HCT116 (cell line): Measurements from ENCODE around the gene PAXIP1. TPM values are rescaled to one million over a fixed set of nuclear protein-coding genes. Genes with fewer than 3 reads are reported as not detected.

ENCODE experiments used
- ATAC-seq: fragments of 200-7000 bp; cut with Tn5 transposase; 2 replicates; pipeline ENCODE4 v1.9.1; 2020; ENCODE audit warnings: mild to moderate bottlenecking, moderate library complexity
- BruUV-seq: library from RNA; stranded (reverse); fragments of 400-500 nt; replicated peaks from 2 replicates; lab custom pipeline; 2021; lab: Mats Ljungman, UMichigan
- CTCF ChIA-PET: fragments of 300-600 bp; sonication (Branson Sonifier 250); formaldehyde crosslinking; loops from one replicate; lab custom pipeline; 2021; ENCODE audit warnings: antibody characterized with exemption; lab: Charles Lee
- POLR2A ChIA-PET: fragments of 300-600, 350-600 bp; sonication (Branson Sonifier 250); formaldehyde crosslinking; loops from one replicate; lab custom pipeline; 2021; ENCODE audit warnings: antibody characterized with exemption; lab: Charles Lee
- RAD21 ChIA-PET, 2 experiments: fragments of 300-600 bp; sonication (Branson Sonifier 250); formaldehyde crosslinking; loops; one replicate each; lab custom pipeline; 2023; ENCODE audit warnings: low total read pairs in 2 of 2; ENCODE audit not compliant: uncharacterized antibody in 2 of 2, unreplicated experiment in 2 of 2, low non-redundant PET in 1 of 2; lab: Charles Lee
- DNase-seq: peaks from one replicate; pipeline ENCODE4 v3.0.0-alpha.2; 2010; ENCODE audit warnings: low read depth, low spot score
- H2AFZ ChIP-seq: fragments of 200-600 bp; shearing (Covaris generic), sonication (generic); 2 replicates; pipeline ENCODE4 v1.6.1; 2017; ENCODE audit warnings: low read depth, mixed run types, mixed read lengths, antibody characterized with exemption, low read length; ENCODE audit not compliant: poor library complexity, severe bottlenecking
- H3K27ac ChIP-seq: 2 replicates; pipeline ENCODE4 v1.5.1; 2012; ENCODE audit warnings: low read depth, low read length
- H3K27me3 ChIP-seq: fragments of 200-600 bp; sonication (generic); 2 replicates; pipeline ENCODE4 v1.6.1; 2016; ENCODE audit warnings: mixed run types, low read length, mixed read lengths; ENCODE audit not compliant: insufficient read depth
- H3K36me3 ChIP-seq, 2 experiments: fragments of 200-500 bp in 1 of 2; fragments of 200-600 bp in 1 of 2; sonication (Bioruptor generic) in 1 of 2; sonication (generic) in 1 of 2; 2 replicates each; pipeline versions ENCODE4 v1.5.1 to v1.6.1; 2014 to 2016; ENCODE audit warnings: low read length in 2 of 2, inconsistent platforms in 1 of 2, mixed read lengths in 1 of 2, mixed run types in 1 of 2; ENCODE audit not compliant: insufficient read depth in 2 of 2, control insufficient read depth in 1 of 2
- H3K4me1 ChIP-seq, 2 experiments: fragments of 200-600 bp in 1 of 2; sonication (generic) in 1 of 2; 2 replicates each; pipeline versions ENCODE4 v1.5.1 to v1.6.1; 2012 to 2017; ENCODE audit warnings: low read length in 2 of 2, inconsistent platforms in 1 of 2, mild to moderate bottlenecking in 1 of 2, mixed read lengths in 1 of 2, mixed run types in 1 of 2, moderate library complexity in 1 of 2; ENCODE audit not compliant: insufficient read depth in 2 of 2, control insufficient read depth in 1 of 2
- H3K4me2 ChIP-seq: fragments of 200-600 bp; sonication (generic); 2 replicates; pipeline ENCODE4 v1.6.1; 2017; ENCODE audit warnings: mixed run types, low read length, mixed read lengths
- H3K4me3 ChIP-seq, 2 experiments: fragments of 200-600 bp in 1 of 2; sonication (generic) in 1 of 2; replicated peaks in 1 of 2; 2 replicates each; pipeline ENCODE4 v1.5.1; 2011 to 2016; ENCODE audit warnings: low read length in 2 of 2, control low read depth in 1 of 2, low read depth in 1 of 2, mild to moderate bottlenecking in 1 of 2, mixed read lengths in 1 of 2, mixed run types in 1 of 2
- H3K79me2 ChIP-seq: fragments of 200-600 bp; sonication (generic); 2 replicates; pipeline ENCODE4 v1.6.1; 2017; ENCODE audit warnings: mild to moderate bottlenecking, mixed run types, low read length, moderate library complexity, mixed read lengths; ENCODE audit not compliant: insufficient read depth
- H3K9ac ChIP-seq: fragments of 200-600 bp; sonication (generic); 2 replicates; pipeline ENCODE4 v1.6.1; 2016; ENCODE audit warnings: low read length, mixed read lengths
- H3K9me2 ChIP-seq: fragments of 200-600 bp; sonication (generic), shearing (Covaris generic); 2 replicates; pipeline ENCODE4 v1.6.1; 2017; ENCODE audit warnings: mixed run types, mild to moderate bottlenecking, moderate library complexity; ENCODE audit not compliant: insufficient read depth
- H3K9me3 ChIP-seq, 2 experiments: fragments of 200-500 bp in 1 of 2; fragments of 200-600 bp in 1 of 2; sonication (Bioruptor generic) in 1 of 2; sonication (generic) in 1 of 2; 2 replicates each; pipeline ENCODE4 v1.6.1; 2014 to 2017; ENCODE audit warnings: low read length in 2 of 2, mixed read lengths in 2 of 2, inconsistent platforms in 1 of 2, low read depth in 1 of 2, mild to moderate bottlenecking in 1 of 2, mixed run types in 1 of 2, moderate library complexity in 1 of 2; ENCODE audit not compliant: control insufficient read depth in 1 of 2, insufficient read depth in 1 of 2
- H4K20me1 ChIP-seq: fragments of 200-600 bp; sonication (generic), shearing (Covaris generic); 2 replicates; pipeline ENCODE4 v1.6.1; 2017; ENCODE audit warnings: mixed run types, mild to moderate bottlenecking, moderate library complexity; ENCODE audit not compliant: insufficient read depth
- CEBPB ChIP-seq: IDR thresholded peaks from 2 replicates; pipeline ENCODE4 v1.6.1; 2012; ENCODE audit warnings: low read depth
- EZH2 ChIP-seq: fragments of 200-600 bp; sonication (generic); IDR thresholded peaks from 2 replicates; pipeline ENCODE4 v1.6.1; 2017; ENCODE audit warnings: antibody characterized with exemption, mixed run types
- MAX ChIP-seq: IDR thresholded peaks from 2 replicates; pipeline ENCODE4 v1.6.1; 2012
- POLR2A ChIP-seq: IDR thresholded peaks from 2 replicates; pipeline ENCODE4 v1.7.0; 2011; ENCODE audit warnings: borderline replicate concordance; ENCODE audit not compliant: insufficient read depth, insufficient read length; ENCODE audit errors: extremely low read depth
- RAD21 ChIP-seq: IDR thresholded peaks from 2 replicates; pipeline ENCODE4 v1.6.1; 2012; ENCODE audit warnings: low read depth, mild to moderate bottlenecking
- TCF7L2 ChIP-seq: IDR thresholded peaks from 2 replicates; pipeline ENCODE4 v1.7.0; 2011; ENCODE audit warnings: borderline replicate concordance, inconsistent platforms; ENCODE audit not compliant: insufficient read depth, insufficient read length; ENCODE audit errors: extremely low read depth
- intact Hi-C: fragments of 100-400 bp; cut with micrococcal nuclease; formaldehyde crosslinking; loops from 2 replicates; pipeline ENCODE4 v1.10.0; 2022
- total RNA-seq: library from RNA; stranded (reverse); gene quantifications from one replicate; pipeline ENCODE4 v1.2.1, GENCODE V29; 2021; ENCODE audit not compliant: unreplicated experiment
- TF ChIP-seq, protein P1 (sequence below), 3 experiments: fragments of 200-600 bp in 1 of 3; sonication (generic) in 1 of 3; IDR thresholded peaks in 2 of 3; conservative IDR thresholded peaks in 1 of 3; 2 replicates each; pipeline ENCODE4 v1.5.1; 2012 to 2017; ENCODE audit warnings: low read depth in 2 of 3, low read length in 2 of 3, antibody characterized with exemption in 1 of 3, borderline replicate concordance in 1 of 3, control low read depth in 1 of 3, mild to moderate bottlenecking in 1 of 3, mixed read lengths in 1 of 3, mixed run types in 1 of 3, moderate library complexity in 1 of 3; ENCODE audit not compliant: insufficient read depth in 1 of 3

Gene PAXIP1
- total RNA-seq, 1 experiment from 2014 or later, result 20.4 TPM

DNA sequence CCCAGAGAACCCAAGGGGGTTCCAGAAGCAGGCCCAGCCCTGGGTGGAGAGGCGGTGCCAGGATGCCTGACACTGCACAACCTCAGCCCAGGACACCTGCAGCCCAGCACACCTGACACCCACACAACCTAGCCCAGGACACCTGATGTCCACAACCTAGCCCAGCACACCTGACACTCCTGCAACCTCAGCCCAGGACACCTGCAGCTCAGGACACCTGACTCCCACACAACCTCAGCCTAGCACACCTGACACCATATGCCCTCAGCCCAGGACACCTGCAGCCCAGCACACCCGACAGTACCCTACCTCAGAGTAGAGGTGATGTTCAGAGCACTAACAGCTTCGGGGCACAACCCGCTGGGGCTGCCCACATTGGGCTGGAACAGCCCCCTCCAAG is 87.3 kb downstream of the PAXIP1 start:
- H3K9ac ChIP-seq, result no peak overlapping the region
- H3K4me2 ChIP-seq, result no peak overlapping the region
- no peaks in the 10 kb centered on the region for H3K9me3 ChIP-seq
- no peak overlapping the region for H3K27ac ChIP-seq
- H3K9me2 ChIP-seq, result no peaks in the 10 kb centered on the region
- H4K20me1 ChIP-seq, result no peaks in the 10 kb centered on the region
- no peak overlapping the region for H3K4me3 ChIP-seq
- ATAC-seq (no peak), DNase-seq (no peak)
- no peaks in the 10 kb centered on the region for H3K36me3 ChIP-seq
- CTCF ChIA-PET, result interaction anchor here (1.3 to 3.1 kb wide), 2 partner anchors 12 kb away, joined by 4 to 18 read pairs; no protein-coding TSS in a partner anchor
- no peaks in the 10 kb centered on the region; a peak in 1 of 4 replicates for H3K4me1 ChIP-seq
- intact Hi-C loops, result no loop called here
- RAD21 ChIA-PET, result no interaction called here
- 0 out of 2 replicates have a peak, but pooled peaks cover 3% of the 10 kb centered on the region for H3K27me3 ChIP-seq
- no peaks in the 10 kb centered on the region for H3K79me2 ChIP-seq
- no peak overlapping the region for H2AFZ ChIP-seq
- no peak for TF ChIP-seq POLR2A
- TF ChIP-seq MAX, result no peak
- no peak for TF ChIP-seq CEBPB
- no peak for TF ChIP-seq TCF7L2
- TF ChIP-seq EZH2, result no peak
- POLR2A ChIA-PET, result no interaction called here
- BruUV-seq, result no TSS peak

GRCh38 chr7:154914996-154915380 is 87.9 kb downstream of the PAXIP1 start:
- H3K4me3 ChIP-seq, result no peak overlapping the region
- RAD21 ChIA-PET, result no interaction called here
- H3K4me1 ChIP-seq, result no peaks in the 10 kb centered on the region; a peak in 1 of 4 replicates
- no peak overlapping the region for H2AFZ ChIP-seq
- no peaks in the 10 kb centered on the region for H3K9me2 ChIP-seq
- no peak for ATAC-seq
- POLR2A ChIA-PET, result no interaction called here
- H3K27ac ChIP-seq, result no peak overlapping the region
- CTCF ChIA-PET, result interaction anchor here (3.1 kb wide), 1 partner anchor 13 kb away, joined by 18 read pairs; no protein-coding TSS in a partner anchor
- intact Hi-C loops, result loop anchor here (5.0 kb wide), 1 partner anchor 852 kb away; no protein-coding TSS in a partner anchor
- no peak overlapping the region for H3K9ac ChIP-seq
- no peak overlapping the region for H3K4me2 ChIP-seq
- TF ChIP-seq, protein P1, sequence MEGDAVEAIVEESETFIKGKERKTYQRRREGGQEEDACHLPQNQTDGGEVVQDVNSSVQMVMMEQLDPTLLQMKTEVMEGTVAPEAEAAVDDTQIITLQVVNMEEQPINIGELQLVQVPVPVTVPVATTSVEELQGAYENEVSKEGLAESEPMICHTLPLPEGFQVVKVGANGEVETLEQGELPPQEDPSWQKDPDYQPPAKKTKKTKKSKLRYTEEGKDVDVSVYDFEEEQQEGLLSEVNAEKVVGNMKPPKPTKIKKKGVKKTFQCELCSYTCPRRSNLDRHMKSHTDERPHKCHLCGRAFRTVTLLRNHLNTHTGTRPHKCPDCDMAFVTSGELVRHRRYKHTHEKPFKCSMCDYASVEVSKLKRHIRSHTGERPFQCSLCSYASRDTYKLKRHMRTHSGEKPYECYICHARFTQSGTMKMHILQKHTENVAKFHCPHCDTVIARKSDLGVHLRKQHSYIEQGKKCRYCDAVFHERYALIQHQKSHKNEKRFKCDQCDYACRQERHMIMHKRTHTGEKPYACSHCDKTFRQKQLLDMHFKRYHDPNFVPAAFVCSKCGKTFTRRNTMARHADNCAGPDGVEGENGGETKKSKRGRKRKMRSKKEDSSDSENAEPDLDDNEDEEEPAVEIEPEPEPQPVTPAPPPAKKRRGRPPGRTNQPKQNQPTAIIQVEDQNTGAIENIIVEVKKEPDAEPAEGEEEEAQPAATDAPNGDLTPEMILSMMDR (IDR thresholded peaks at IDR 0.05 in 2 of 3, conservative IDR thresholded peaks at IDR 0.05 in 1 of 3; ENCODE audit: borderline replicate concordance in 1 of 3, insufficient read depth in 1 of 3, low read depth in 2 of 3, low read length in 2 of 3), result 0 out of 6 replicates have a peak, but pooled peaks of 1 of the 3 experiments have one; percentile 19
- no peak for TF ChIP-seq RAD21
- BruUV-seq, result no TSS peak
- no peaks in the 10 kb centered on the region for H3K79me2 ChIP-seq
- H3K9me3 ChIP-seq, result no peaks in the 10 kb centered on the region
- H3K27me3 ChIP-seq, result 0 out of 2 replicates have a peak, but pooled peaks cover 3% of the 10 kb centered on the region
- DNase-seq, result no peak
- no peaks in the 10 kb centered on the region for H4K20me1 ChIP-seq
- H3K36me3 ChIP-seq, result no peaks in the 10 kb centered on the region
